H54 (cell line): Measurements from ENCODE around the gene TENT5C.

Experiments
- DNase-seq: peaks from one replicate; pipeline ENCODE4 v3.0.0; 2011; ENCODE audit warnings: low spot score, mixed read lengths; ENCODE audit not compliant: insufficient read length
- FAIRE-seq: peaks from 3 replicates; lab custom pipeline; 2011; peaks lifted over from hg19 to GRCh38; lab: Jason Lieb, UNC
- POLR2A ChIP-seq: IDR thresholded peaks from 2 replicates; pipeline ENCODE4 v1.6.1; 2011; ENCODE audit warnings: low read depth, mild to moderate bottlenecking, low read length

The TENT5C gene

GRCh38 chr1:117579221-117579906, 26.5 kb upstream of the TENT5C start:
- TF ChIP-seq POLR2A, result no peak
- FAIRE-seq (no peak), DNase-seq (no peak)

GRCh38 chr1:117580436-117580835, 25.4 kb upstream of the TENT5C start:
- DNase-seq, result no peak
- no peak for FAIRE-seq
- TF ChIP-seq POLR2A, result no peak

GRCh38 chr1:117580882-117581281, 25.0 kb upstream of the TENT5C start:
- DNase-seq (no peak), FAIRE-seq (no peak)
- no peak for TF ChIP-seq POLR2A

GRCh38 chr1:117581391-117581943, 24.4 kb upstream of the TENT5C start:
- FAIRE-seq, result no peak
- TF ChIP-seq POLR2A, result no peak
- DNase-seq, result no peak

DNA sequence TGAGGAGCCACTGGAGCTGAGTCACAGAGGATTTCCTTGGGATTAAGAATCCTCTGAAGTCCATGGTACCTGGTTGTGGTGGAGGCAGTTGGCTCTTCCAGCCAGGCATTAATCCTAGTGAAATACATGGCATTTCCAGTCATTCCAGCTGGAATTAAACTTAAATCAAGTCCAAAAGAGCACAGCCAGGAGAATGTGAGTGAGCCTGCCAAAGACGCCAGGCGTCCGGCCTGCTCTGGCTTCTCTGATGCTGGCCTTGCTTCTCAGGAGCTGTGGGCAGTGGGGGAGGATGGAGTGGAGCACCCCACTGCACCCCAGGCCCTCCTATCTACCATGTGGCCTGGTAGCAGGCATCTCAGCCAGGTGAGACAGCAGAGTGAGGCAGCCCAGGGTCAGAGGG, 23.4 kb upstream of the TENT5C start:
- FAIRE-seq, result no peak
- TF ChIP-seq POLR2A, result no peak
- DNase-seq, result no peak

DNA sequence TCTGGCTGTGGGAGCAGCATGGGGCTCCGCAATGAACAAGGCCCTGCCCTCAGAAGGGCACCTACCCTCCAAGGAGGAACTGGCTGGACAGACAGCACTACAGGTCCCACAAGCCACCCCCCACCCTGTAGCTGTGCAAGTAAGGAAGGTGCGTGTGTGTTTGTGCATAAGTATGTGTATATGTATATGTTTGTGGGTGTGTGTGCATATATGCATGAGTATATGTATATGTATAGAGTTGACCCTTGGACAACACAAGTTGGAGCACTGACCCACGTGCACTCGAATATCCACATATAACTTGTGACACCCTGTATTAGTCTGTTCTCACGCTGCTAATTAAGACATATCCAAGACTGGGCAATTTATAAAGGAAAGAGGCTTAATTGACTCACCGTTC, 22.6 kb upstream of the TENT5C start:
- TF ChIP-seq POLR2A, result no peak
- no peak for DNase-seq
- FAIRE-seq, result no peak

GRCh38 chr1:117584181-117584580, 21.7 kb upstream of the TENT5C start:
- no peak for TF ChIP-seq POLR2A
- FAIRE-seq (no peak), DNase-seq (no peak)

DNA sequence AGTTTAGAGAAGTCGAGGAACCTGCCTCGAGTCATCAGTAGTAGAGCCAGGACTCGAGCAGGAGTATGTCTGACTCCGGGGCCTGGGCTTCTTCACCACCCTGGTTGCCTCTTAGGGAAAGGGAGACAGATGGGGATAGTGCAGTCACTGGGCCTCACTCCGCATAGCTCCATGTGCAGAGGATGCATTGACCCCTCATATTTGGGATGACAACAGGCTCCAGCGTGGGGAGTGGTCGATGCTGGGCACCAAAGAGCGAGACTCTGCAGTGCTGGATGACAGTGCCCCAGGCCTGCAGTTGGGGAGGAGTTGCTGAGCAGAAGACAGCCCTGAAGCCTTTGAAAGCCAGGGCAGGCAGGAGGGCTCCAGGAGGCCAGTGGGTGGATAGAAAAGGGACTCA, 20.8 kb upstream of the TENT5C start:
- no peak for TF ChIP-seq POLR2A
- FAIRE-seq (no peak), DNase-seq (no peak)

- no peak for TF ChIP-seq POLR2A
- DNase-seq (no peak), FAIRE-seq (no peak)
Measured at GRCh38 chr1:117586337-117586736, 19.5 kb upstream of the TENT5C start.

DNA sequence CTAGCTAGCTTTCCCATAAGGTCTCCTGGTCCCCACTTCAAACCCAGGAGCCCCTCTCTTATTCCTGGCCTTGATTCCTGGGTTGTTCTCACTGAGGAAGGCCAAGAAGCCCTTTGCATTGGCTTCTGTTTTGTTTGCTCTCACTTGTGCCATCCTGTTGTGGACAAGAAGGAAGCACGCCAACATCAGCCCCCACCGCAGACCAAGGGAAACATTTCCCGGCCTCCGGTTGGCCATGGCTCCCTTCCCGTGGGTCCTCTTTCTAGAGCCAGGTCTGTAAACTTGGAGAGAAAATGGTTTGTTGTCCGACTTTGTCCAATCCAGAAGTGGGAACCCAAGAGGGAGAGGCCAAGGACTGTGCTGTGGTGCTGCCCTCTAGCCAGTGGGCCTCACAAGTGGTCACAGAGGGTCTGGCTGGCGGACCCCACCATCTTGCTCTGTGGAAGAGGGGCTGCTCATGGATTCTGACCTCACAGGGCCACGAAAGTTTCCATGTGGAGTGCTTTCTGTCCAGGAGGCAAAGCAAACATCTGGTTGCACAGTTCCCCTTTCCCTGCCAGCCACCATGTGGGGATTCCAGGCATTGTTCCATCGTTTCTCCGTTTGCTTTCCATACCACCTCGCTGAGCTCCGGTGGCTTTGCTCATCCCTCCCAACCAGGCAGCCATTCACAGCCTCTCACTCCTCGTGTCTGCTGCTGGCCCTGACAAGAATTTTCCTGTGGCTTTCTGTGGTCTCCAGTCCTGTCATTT, 18.9 kb upstream of the TENT5C start:
- no peak for DNase-seq
- no peak for FAIRE-seq
- TF ChIP-seq POLR2A, result no peak

DNA sequence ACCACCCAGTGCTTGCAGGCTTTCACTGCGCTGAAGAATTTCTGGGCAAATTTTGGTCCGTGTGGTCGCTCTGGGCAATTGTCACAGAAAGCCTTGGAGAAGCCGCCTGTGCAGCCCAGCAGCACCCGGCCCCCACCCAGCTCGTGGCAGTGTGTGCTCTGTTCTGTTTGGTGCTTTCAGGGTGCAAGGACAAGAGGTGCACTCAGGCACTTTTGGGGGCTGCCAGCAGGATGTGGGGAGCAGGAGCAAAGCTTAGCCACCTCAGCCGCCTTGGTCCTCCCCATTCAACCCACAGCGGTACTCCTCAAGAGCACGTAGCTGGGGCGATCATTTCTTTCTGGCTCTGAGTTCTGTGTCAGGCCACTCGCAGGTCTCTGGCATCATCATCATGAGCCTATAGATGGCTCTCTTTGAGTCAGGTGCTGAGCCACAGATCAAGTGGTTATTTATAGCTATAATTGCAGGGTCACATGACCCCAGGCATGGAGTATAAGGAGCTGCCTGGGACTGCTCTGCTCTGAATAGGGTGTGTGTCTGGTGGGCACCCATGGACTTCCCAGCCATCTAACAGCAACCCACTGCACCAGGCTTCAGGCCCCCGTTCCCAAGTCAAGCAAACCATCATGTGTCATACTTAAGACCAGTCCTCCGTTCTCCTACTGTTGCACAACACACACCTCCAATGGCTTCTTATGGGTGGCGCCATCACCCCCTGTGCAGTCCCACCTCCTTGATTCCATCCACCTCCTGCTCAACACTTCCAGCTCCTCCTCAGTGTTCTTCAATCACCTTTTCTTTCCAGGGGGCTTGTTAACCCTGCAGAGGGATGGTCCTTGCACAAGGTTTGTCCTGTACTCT, 18.1 kb upstream of the TENT5C start:
- DNase-seq (no peak), FAIRE-seq (no peak)
- no peak for TF ChIP-seq POLR2A

DNA sequence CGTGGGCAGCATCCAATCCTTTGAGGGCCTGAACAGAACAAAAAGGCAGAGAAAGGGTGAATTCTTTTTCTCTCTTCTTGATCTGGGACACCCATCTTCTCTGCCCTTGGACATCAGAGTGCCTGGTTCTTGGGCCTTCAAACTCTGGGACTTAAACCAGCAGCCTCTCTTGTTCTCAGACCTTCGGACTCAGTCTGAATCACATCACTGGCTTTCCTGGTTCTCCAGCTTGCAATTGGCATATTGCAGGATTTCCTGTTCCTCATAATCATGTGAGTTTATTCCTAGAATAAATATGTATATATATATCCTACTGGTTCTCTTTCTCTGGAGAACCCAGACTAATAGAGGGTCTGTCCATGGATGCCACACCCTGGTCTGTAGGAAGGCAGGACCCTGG, 16.3 kb upstream of the TENT5C start:
- FAIRE-seq (no peak), DNase-seq (no peak)
- no peak for TF ChIP-seq POLR2A

GRCh38 chr1:117590273-117590925, 15.4 kb upstream of the TENT5C start:
- DNase-seq, result no peak
- TF ChIP-seq POLR2A, result no peak
- FAIRE-seq, result no peak
